NT2/D1 (cell line): ENCODE data around the gene PRPF38A.
"Not testable (repeated sequence)": the region's sequence is repeated elsewhere in the genome, so short reads cannot be mapped to it uniquely, and the experiment has no call there.

Experiments used
- DNase-seq: peaks from one replicate; pipeline ENCODE4 v3.0.0-alpha.2; 2011; ENCODE audit warnings: low read depth, low spot score
- H3K27me3 ChIP-seq: 2 replicates; pipeline ENCODE4 v1.6.0; 2011; ENCODE audit warnings: mild to moderate bottlenecking; ENCODE audit not compliant: insufficient read length, insufficient read depth
- H3K36me3 ChIP-seq: 2 replicates; pipeline ENCODE4 v1.6.1; 2011; ENCODE audit warnings: mild to moderate bottlenecking, low read length, mixed read lengths; ENCODE audit not compliant: insufficient read depth, insufficient read length
- H3K4me1 ChIP-seq: 2 replicates; pipeline ENCODE4 v1.5.1; 2011; ENCODE audit not compliant: insufficient read depth, insufficient read length
- H3K4me3 ChIP-seq: 2 replicates; pipeline ENCODE4 v1.5.1; 2011; ENCODE audit warnings: low read depth; ENCODE audit not compliant: insufficient read length
- H3K9ac ChIP-seq: 2 replicates; pipeline ENCODE4 v1.6.0; 2011; ENCODE audit warnings: low read depth; ENCODE audit not compliant: insufficient read length
- H3K9me3 ChIP-seq: 2 replicates; pipeline ENCODE4 v1.5.1; 2011; ENCODE audit warnings: mild to moderate bottlenecking, low read length; ENCODE audit not compliant: insufficient read depth
- SUZ12 ChIP-seq: IDR thresholded peaks from 2 replicates; pipeline ENCODE4 v1.6.1; 2011; ENCODE audit not compliant: insufficient read length, insufficient read depth; ENCODE audit errors: extremely low read depth
- YY1 ChIP-seq: IDR thresholded peaks from 2 replicates; pipeline ENCODE4 v1.6.1; 2011; ENCODE audit not compliant: insufficient read length, insufficient read depth
- ZNF274 ChIP-seq: IDR thresholded peaks from 2 replicates; pipeline ENCODE4 v1.6.1; 2011; ENCODE audit warnings: mild to moderate bottlenecking, low read depth, low read length

PRPF38A gene

DNA sequence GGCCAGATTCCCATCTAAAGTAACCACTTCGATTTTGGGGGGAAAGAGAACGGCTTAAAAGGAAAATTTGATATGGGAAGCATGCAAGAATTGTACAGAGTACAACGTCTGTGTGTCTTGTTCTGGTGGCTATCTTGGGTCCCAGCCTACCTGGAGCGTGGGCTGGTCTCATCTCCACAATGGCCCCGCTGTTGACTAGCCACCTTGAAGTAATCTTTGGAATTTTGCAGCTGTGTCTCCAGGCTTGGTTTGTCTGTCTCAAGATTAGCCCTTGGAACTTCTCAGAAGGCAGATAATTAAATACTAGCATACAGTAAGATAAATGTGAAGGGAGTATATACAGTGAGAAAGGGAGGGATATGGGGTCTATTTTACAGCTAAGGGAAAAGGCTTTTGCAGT, 37.1 kb upstream of the PRPF38A start:
- TF ChIP-seq YY1 (no peak), SUZ12 (no peak), ZNF274 (no peak)
- Histone ChIP-seq H3K4me1 (peaks cover 12% of the 10 kb centered on the region), H3K9me3 (no peaks in the 10 kb centered on the region), H3K27me3 (no peaks in the 10 kb centered on the region), H3K36me3 (peaks cover 38% of the 10 kb centered on the region), H3K9ac (no peak overlapping the region), H3K4me3 (no peak overlapping the region)
- no peak for DNase-seq

DNA sequence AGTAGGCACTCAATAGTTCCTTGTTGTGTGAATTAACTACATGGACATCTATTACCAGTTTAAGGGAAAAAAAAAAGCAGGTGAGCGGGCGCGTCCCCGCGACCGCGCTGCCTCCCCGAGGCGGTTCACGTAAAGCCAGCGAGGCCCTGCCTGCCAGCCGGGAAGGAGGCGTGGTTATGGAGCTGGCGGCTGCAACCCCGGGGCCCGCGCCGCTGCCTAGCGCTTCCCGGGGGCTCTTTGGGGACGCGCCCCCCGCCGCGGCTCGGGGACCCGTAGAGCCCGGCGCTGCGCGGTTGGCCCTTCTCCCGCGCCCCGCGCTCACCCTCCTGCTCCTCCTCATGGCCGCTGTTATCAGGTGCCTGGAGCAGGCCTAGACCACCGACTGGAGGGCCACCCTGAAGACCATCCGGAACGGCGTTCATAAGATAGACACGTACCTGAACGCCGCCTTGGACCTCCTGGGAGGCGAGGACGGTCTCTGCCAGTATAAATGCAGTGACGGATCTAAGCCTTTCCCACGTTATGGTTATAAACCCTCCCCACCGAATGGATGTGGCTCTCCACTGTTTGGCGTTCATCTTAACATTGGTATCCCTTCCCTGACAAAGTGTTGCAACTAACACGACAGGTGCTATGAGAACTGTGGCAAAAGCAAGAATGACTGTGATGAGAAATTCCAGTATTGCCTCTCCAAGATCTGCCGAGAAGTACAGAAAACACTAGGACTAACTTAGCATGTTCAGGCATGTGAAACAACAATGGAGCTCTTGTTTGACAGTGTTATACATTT, 35.8 kb upstream of the PRPF38A start:
- peaks cover 40% of the 10 kb centered on the region for H3K36me3 ChIP-seq
- H3K27me3 ChIP-seq = no peaks in the 10 kb centered on the region
- peak overlapping the region; percentile 29 for H3K4me3 ChIP-seq
- no peaks in the 10 kb centered on the region for H3K9me3 ChIP-seq
- peaks cover 10% of the 10 kb centered on the region for H3K4me1 ChIP-seq
- peak overlapping the region; percentile 62 for H3K9ac ChIP-seq
- no peak for TF ChIP-seq YY1
- no peak for TF ChIP-seq ZNF274
- TF ChIP-seq SUZ12 = no peak
- DNase-seq = peak; percentile 76

DNA sequence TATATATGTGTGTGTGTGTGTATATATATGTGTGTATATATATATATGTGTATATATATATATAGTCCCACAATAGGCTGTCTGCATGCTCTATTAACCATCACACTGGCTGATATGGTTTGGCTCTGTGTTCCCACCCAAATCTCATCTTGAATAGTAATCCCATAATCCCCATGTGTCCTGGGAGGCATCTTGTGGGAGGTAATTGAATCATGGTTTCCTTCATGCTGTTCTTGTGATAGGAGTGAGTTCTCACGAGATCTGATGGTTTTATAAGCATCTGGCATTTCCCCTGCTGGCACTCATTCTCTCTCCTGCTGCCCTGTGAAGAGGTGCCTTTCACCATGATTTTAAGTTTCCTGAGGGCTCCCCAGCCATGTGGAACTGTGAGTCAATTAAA, 34.6 kb upstream of the PRPF38A start:
- not testable (repeated sequence) for H3K4me1 ChIP-seq, H3K9ac ChIP-seq, H3K27me3 ChIP-seq, DNase-seq, H3K9me3 ChIP-seq, H3K4me3 ChIP-seq
- H3K36me3 ChIP-seq = peaks cover 42% of the 10 kb centered on the region

DNA sequence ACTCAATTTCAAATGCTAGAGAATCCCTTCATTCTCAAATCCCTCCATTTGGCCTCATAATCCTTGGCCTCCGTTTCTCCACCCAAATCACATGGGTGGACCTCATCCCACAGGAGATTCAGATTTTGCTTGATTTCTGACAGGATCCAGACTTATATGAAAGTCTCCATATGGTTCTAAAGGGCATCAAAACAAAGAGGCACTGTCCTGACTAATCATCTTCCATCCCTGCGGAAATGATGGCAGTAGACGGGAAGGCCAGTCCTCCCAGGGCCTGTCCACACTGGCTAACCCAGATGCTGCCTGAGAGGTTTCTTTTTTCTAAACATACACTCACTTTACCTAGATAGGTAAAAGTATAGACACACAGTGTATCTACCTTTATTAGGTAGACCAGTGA, 19.0 kb upstream of the PRPF38A start:
- TF ChIP-seq SUZ12 = no peak
- no peak for TF ChIP-seq YY1
- no peak for TF ChIP-seq ZNF274
- no peaks in the 10 kb centered on the region for H3K27me3 ChIP-seq
- H3K36me3 ChIP-seq = peaks cover 94% of the 10 kb centered on the region
- peaks cover 7% of the 10 kb centered on the region for H3K4me1 ChIP-seq
- H3K9me3 ChIP-seq = no peaks in the 10 kb centered on the region
- H3K9ac ChIP-seq = no peak overlapping the region
- DNase-seq = no peak
- H3K4me3 ChIP-seq = no peak overlapping the region

DNA sequence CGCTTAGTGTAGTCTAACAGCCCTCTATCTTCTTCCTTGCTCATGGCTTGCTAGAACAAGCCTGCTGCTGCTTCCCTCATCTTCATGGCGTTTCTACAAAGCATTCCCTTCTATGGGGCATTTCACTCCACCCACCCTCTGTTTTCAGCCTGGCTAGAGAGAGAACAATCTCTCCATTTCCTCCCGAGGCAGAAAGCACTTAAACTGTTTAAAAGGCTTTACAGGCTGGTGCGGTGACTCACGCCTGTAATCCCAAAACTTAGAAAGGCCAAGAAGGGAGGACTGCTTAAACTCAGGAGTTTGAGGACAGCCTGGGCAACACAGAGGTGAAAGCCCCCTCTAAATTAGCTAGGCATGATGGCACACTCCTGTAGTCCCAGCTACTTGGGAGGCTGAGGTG, 17.9 kb upstream of the PRPF38A start:
- Histone ChIP-seq H3K9me3 (no peaks in the 10 kb centered on the region), H3K9ac (no peak overlapping the region), H3K4me3 (no peak overlapping the region), H3K4me1 (peaks cover 7% of the 10 kb centered on the region), H3K36me3 (peaks cover 91% of the 10 kb centered on the region), H3K27me3 (no peaks in the 10 kb centered on the region)
- peak; percentile 35 for DNase-seq
- no peak for TF ChIP-seq ZNF274
- no peak for TF ChIP-seq YY1
- TF ChIP-seq SUZ12 = no peak

DNA sequence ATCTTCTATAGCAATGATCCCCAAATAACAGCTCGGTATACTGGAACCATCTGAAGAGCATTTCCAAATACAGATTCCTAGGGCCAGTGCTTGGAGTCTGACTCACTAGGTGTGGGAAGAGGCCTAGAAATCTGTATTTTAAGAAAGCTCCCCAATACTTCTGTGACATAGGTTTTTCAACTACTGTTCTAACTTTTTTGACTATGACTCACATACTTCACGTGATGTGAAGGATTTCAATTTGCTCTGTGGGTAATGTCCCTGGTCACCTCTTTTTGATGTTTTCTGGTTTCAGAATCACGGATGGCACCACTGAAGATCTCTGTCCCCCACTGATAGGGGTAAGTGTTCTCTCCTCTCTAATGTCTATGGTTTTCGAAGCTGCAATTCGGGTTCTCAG, 11.2 kb upstream of the PRPF38A start:
- no peaks in the 10 kb centered on the region for H3K4me1 ChIP-seq
- peaks cover 93% of the 10 kb centered on the region for H3K36me3 ChIP-seq
- H3K9me3 ChIP-seq = no peaks in the 10 kb centered on the region
- no peak overlapping the region for H3K4me3 ChIP-seq
- no peaks in the 10 kb centered on the region for H3K27me3 ChIP-seq
- H3K9ac ChIP-seq = no peak overlapping the region
- no peak for TF ChIP-seq SUZ12
- TF ChIP-seq YY1 = no peak
- no peak for TF ChIP-seq ZNF274
- no peak for DNase-seq

DNA sequence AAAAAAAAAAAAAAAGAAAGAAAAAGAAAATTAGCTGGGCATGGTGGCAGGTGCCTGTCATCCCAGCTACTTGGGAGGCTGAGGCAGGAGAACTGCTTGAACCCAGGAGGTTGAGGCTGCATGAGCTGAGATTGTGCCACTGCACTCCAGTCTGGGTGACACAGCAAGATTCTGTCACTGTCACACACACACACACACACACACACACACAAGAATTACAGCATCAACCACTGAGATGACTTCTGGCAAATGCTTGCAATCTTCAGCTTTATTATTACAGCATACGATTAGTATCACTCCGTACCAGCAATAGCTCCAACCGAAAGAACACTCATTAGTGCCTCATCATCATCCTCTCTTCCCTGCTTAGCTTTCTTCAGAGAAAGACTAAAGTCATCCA, 4.8 kb upstream of the PRPF38A start:
- Histone ChIP-seq H3K9ac (no peak overlapping the region), H3K36me3 (peaks cover 79% of the 10 kb centered on the region)
- TF ChIP-seq SUZ12 (no peak), ZNF274 (no peak), YY1 (no peak)

More for the DNA sequence above, 4.8 kb upstream of the PRPF38A start:
- no peaks in the 10 kb centered on the region for H3K4me1 ChIP-seq
- no peak for DNase-seq
- no peak overlapping the region for H3K4me3 ChIP-seq
- H3K27me3 ChIP-seq = no peaks in the 10 kb centered on the region
- no peaks in the 10 kb centered on the region for H3K9me3 ChIP-seq
